ENCODE data around the gene CLDN4. TPM values are rescaled to one million over a fixed set of nuclear protein-coding genes. Genes with fewer than 3 reads are reported as not detected.

The CLDN4 gene
- total RNA-seq, 1 donor from 2014 or later: 0.54 TPM

GRCh38 chr7:73799282-73800141, 31.3 kb upstream of the CLDN4 start:
- no peak for TF ChIP-seq CTCF (IDR thresholded peaks at IDR 0.05; ENCODE audit: partially characterized antibody, unreplicated experiment)
- DNase-seq: no peak
- Mint-ChIP-seq H3K36me3 (ENCODE audit: unreplicated experiment) (no peaks in the 10 kb centered on the region), H3K27ac (ENCODE audit: unreplicated experiment) (no peak overlapping the region), H3K4me1 (ENCODE audit: low read depth, unreplicated experiment) (no peaks in the 10 kb centered on the region), H3K27me3 (ENCODE audit: unreplicated experiment) (peaks cover 6% of the 10 kb centered on the region), H3K4me3 (ENCODE audit: unreplicated experiment) (no peak overlapping the region), H3K9me3 (ENCODE audit: unreplicated experiment) (no peaks in the 10 kb centered on the region)

GRCh38 chr7:73801577-73801976, 29.2 kb upstream of the CLDN4 start:
- no peak for DNase-seq
- Mint-ChIP-seq H3K9me3 (ENCODE audit: unreplicated experiment) (no peaks in the 10 kb centered on the region), H3K4me1 (ENCODE audit: low read depth, unreplicated experiment) (no peaks in the 10 kb centered on the region), H3K27me3 (ENCODE audit: unreplicated experiment) (peaks cover 6% of the 10 kb centered on the region), H3K4me3 (ENCODE audit: unreplicated experiment) (no peak overlapping the region), H3K36me3 (ENCODE audit: unreplicated experiment) (no peaks in the 10 kb centered on the region), H3K27ac (ENCODE audit: unreplicated experiment) (no peak overlapping the region)
- no peak for TF ChIP-seq CTCF (IDR thresholded peaks at IDR 0.05; ENCODE audit: partially characterized antibody, unreplicated experiment)

GRCh38 chr7:73802459-73802858, 28.3 kb upstream of the CLDN4 start:
- no peaks in the 10 kb centered on the region for H3K36me3 Mint-ChIP-seq (ENCODE audit: unreplicated experiment)
- no peaks in the 10 kb centered on the region for H3K9me3 Mint-ChIP-seq (ENCODE audit: unreplicated experiment)
- no peak for DNase-seq
- no peaks in the 10 kb centered on the region for H3K4me1 Mint-ChIP-seq (ENCODE audit: low read depth, unreplicated experiment)
- H3K27ac Mint-ChIP-seq (ENCODE audit: unreplicated experiment): no peak overlapping the region
- no peak for TF ChIP-seq CTCF (IDR thresholded peaks at IDR 0.05; ENCODE audit: partially characterized antibody, unreplicated experiment)
- no peak overlapping the region for H3K4me3 Mint-ChIP-seq (ENCODE audit: unreplicated experiment)
- H3K27me3 Mint-ChIP-seq (ENCODE audit: unreplicated experiment): peaks cover 6% of the 10 kb centered on the region

GRCh38 chr7:73809467-73809951, 21.3 kb upstream of the CLDN4 start:
- Mint-ChIP-seq H3K36me3 (ENCODE audit: unreplicated experiment) (no peaks in the 10 kb centered on the region), H3K9me3 (ENCODE audit: unreplicated experiment) (no peaks in the 10 kb centered on the region), H3K27ac (ENCODE audit: unreplicated experiment) (no peak overlapping the region), H3K27me3 (ENCODE audit: unreplicated experiment) (no peaks in the 10 kb centered on the region), H3K4me1 (ENCODE audit: low read depth, unreplicated experiment) (no peaks in the 10 kb centered on the region), H3K4me3 (ENCODE audit: unreplicated experiment) (no peak overlapping the region)
- TF ChIP-seq CTCF (IDR thresholded peaks at IDR 0.05; ENCODE audit: partially characterized antibody, unreplicated experiment): no peak
- DNase-seq: no peak

GRCh38 chr7:73810998-73811360, 19.8 kb upstream of the CLDN4 start:
- Mint-ChIP-seq H3K27me3 (ENCODE audit: unreplicated experiment) (peaks cover 3% of the 10 kb centered on the region), H3K4me3 (ENCODE audit: unreplicated experiment) (no peak overlapping the region), H3K36me3 (ENCODE audit: unreplicated experiment) (no peaks in the 10 kb centered on the region), H3K4me1 (ENCODE audit: low read depth, unreplicated experiment) (no peaks in the 10 kb centered on the region), H3K9me3 (ENCODE audit: unreplicated experiment) (no peaks in the 10 kb centered on the region), H3K27ac (ENCODE audit: unreplicated experiment) (no peak overlapping the region)
- no peak for DNase-seq
- no peak for TF ChIP-seq CTCF (IDR thresholded peaks at IDR 0.05; ENCODE audit: partially characterized antibody, unreplicated experiment)
